Fibroblast of skin of right biceps (primary cell): ENCODE data around the gene NEIL1.
"Not testable (repeated sequence)": the region's sequence is repeated elsewhere in the genome, so short reads cannot be mapped to it uniquely, and the experiment has no call there.

Experiments used
- DNase-seq: peaks from one replicate; pipeline ENCODE4 v3.0.0-alpha.2; 2013

NEIL1 gene

GRCh38 chr15:75346796-75347221 is at the start of gene NEIL1:
Gene NEIL1 (plus strand): TSS chr15:75347039. CDS start chr15:75348906, 1,867 bp downstream.
- DNase-seq: no peak

GRCh38 chr15:75298541-75299310 is 48.1 kb upstream of the NEIL1 start:
- DNase-seq: not testable (repeated sequence)

- not testable (repeated sequence) for DNase-seq
Measured at GRCh38 chr15:75299311-75299688, 47.5 kb upstream of the NEIL1 start.

GRCh38 chr15:75300026-75300425 is 46.8 kb upstream of the NEIL1 start:
- DNase-seq: not testable (repeated sequence)

GRCh38 chr15:75302318-75302717 is 44.5 kb upstream of the NEIL1 start:
- no peak for DNase-seq

- not testable (repeated sequence) for DNase-seq
Measured at GRCh38 chr15:75302753-75303152, 44.1 kb upstream of the NEIL1 start.

GRCh38 chr15:75306188-75306587 is 40.7 kb upstream of the NEIL1 start:
- no peak for DNase-seq

- DNase-seq: peak; percentile 20
Measured at GRCh38 chr15:75307778-75308390, 39.0 kb upstream of the NEIL1 start.

- DNase-seq: no peak
Measured at GRCh38 chr15:75309711-75310110, 37.1 kb upstream of the NEIL1 start.

- DNase-seq: peak; percentile 28
Measured at GRCh38 chr15:75312548-75312947, 34.3 kb upstream of the NEIL1 start.

- no peak for DNase-seq
Measured at GRCh38 chr15:75313116-75313845, 33.6 kb upstream of the NEIL1 start.

GRCh38 chr15:75314552-75315290 is 32.1 kb upstream of the NEIL1 start:
- no peak for DNase-seq

GRCh38 chr15:75319231-75319897 is 27.5 kb upstream of the NEIL1 start:
- not testable (repeated sequence) for DNase-seq

- no peak for DNase-seq
Measured at GRCh38 chr15:75321711-75322110, 25.1 kb upstream of the NEIL1 start.

- no peak for DNase-seq
Measured at GRCh38 chr15:75325922-75326321, 20.9 kb upstream of the NEIL1 start.

GRCh38 chr15:75327005-75327404 is 19.8 kb upstream of the NEIL1 start:
- no peak for DNase-seq

- no peak for DNase-seq
Measured at GRCh38 chr15:75327491-75327890, 19.3 kb upstream of the NEIL1 start.

- DNase-seq: no peak
Measured at GRCh38 chr15:75328493-75329314, 18.1 kb upstream of the NEIL1 start.

GRCh38 chr15:75329571-75329970 is 17.3 kb upstream of the NEIL1 start:
- no peak for DNase-seq

GRCh38 chr15:75332093-75332492 is 14.7 kb upstream of the NEIL1 start:
- not testable (repeated sequence) for DNase-seq

GRCh38 chr15:75333654-75334419 is 13.0 kb upstream of the NEIL1 start:
- not testable (repeated sequence) for DNase-seq
